ENCODE results near the gene HEPACAM.

DNA sequence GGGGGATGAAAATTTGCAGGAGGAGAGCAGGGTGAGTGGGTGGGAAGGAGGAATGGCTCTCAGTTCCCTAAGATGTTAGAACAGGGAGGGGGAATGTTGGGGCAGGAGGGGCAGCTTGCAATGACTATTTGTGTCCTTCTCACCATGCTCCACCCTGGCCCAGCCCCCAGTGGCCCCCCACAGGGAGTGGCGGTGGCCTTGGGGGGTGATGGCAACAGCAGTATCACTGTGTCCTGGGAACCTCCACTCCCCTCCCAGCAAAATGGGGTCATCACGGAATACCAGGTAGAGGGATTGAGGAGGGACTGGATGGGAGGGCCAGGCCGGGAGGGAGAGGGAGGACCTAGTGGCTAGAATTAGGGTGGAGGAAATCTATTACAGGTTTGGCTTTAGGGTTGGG lies 60.4 kb downstream of the HEPACAM start:
- TF ChIP-seq, protein P1, sequence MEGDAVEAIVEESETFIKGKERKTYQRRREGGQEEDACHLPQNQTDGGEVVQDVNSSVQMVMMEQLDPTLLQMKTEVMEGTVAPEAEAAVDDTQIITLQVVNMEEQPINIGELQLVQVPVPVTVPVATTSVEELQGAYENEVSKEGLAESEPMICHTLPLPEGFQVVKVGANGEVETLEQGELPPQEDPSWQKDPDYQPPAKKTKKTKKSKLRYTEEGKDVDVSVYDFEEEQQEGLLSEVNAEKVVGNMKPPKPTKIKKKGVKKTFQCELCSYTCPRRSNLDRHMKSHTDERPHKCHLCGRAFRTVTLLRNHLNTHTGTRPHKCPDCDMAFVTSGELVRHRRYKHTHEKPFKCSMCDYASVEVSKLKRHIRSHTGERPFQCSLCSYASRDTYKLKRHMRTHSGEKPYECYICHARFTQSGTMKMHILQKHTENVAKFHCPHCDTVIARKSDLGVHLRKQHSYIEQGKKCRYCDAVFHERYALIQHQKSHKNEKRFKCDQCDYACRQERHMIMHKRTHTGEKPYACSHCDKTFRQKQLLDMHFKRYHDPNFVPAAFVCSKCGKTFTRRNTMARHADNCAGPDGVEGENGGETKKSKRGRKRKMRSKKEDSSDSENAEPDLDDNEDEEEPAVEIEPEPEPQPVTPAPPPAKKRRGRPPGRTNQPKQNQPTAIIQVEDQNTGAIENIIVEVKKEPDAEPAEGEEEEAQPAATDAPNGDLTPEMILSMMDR (conservative IDR thresholded peaks at IDR 0.05; ENCODE audit: low read depth, low read length), result no peak
- TF ChIP-seq EZH2 (IDR thresholded peaks at IDR 0.05; ENCODE audit: low read length, unreplicated experiment), result no peak

Measured in PC-3 (cell line).